GM23338 (cell line): ENCODE data around the gene IRX2.

Experiments
- CREB1 ChIP-seq: fragments of 250-450 bp; sonication (Bioruptor Pico); IDR thresholded peaks from 2 replicates; pipeline ENCODE4 v1.5.0; 2020; ENCODE audit warnings: low read depth, mild to moderate bottlenecking, moderate library complexity
- EZH2 ChIP-seq: fragments of 200-600 bp; sonication (generic); IDR thresholded peaks from one replicate; pipeline ENCODE4 v1.8.0; 2017; ENCODE audit warnings: antibody characterized with exemption, mild to moderate bottlenecking, low read depth; ENCODE audit not compliant: unreplicated experiment
- EZH2phosphoT487 ChIP-seq: fragments of 200-600 bp; sonication (generic); IDR thresholded peaks from one replicate; pipeline ENCODE4 v1.8.1; 2018; ENCODE audit warnings: antibody characterized with exemption; ENCODE audit not compliant: unreplicated experiment
- JUNB ChIP-seq: IDR thresholded peaks from one replicate; pipeline ENCODE4 v1.6.1; 2016; ENCODE audit warnings: antibody characterized with exemption; ENCODE audit not compliant: unreplicated experiment
- NANOG ChIP-seq: IDR thresholded peaks from 2 replicates; pipeline ENCODE4 v1.6.1; 2016; ENCODE audit warnings: antibody characterized with exemption, borderline replicate concordance
- POLR2AphosphoS5 ChIP-seq: IDR thresholded peaks from 2 replicates; pipeline ENCODE4 v1.6.1; 2016; ENCODE audit warnings: antibody characterized with exemption, low read depth
- STAT1 ChIP-seq: IDR thresholded peaks from one replicate; pipeline ENCODE4 v1.6.1; 2016; ENCODE audit warnings: antibody characterized with exemption; ENCODE audit not compliant: unreplicated experiment
- ZNF331 ChIP-seq: fragments of 250-450 bp; sonication (Bioruptor Pico); IDR thresholded peaks from 2 replicates; pipeline ENCODE4 v1.5.0; 2020; ENCODE audit warnings: low read depth, mild to moderate bottlenecking, moderate library complexity
- TF ChIP-seq, protein P1 (sequence below), 2 experiments: fragments of 200-600 bp in 1 of 2; sonication (generic) in 1 of 2; conservative IDR thresholded peaks; 2 replicates each; pipeline versions ENCODE4 v1.5.1 to v1.6.1; 2016 to 2017; ENCODE audit warnings: antibody characterized with exemption in 2 of 2, low read depth in 2 of 2, mild to moderate bottlenecking in 2 of 2, moderate library complexity in 1 of 2
- TF ChIP-seq, protein P2 (sequence below): IDR thresholded peaks from 2 replicates; pipeline ENCODE4 v1.6.1; 2016; ENCODE audit warnings: antibody characterized with exemption
- TF ChIP-seq, protein P3 (sequence below): IDR thresholded peaks from one replicate; pipeline ENCODE4 v1.6.1; 2018; ENCODE audit warnings: antibody characterized with exemption; ENCODE audit not compliant: unreplicated experiment

DNA sequence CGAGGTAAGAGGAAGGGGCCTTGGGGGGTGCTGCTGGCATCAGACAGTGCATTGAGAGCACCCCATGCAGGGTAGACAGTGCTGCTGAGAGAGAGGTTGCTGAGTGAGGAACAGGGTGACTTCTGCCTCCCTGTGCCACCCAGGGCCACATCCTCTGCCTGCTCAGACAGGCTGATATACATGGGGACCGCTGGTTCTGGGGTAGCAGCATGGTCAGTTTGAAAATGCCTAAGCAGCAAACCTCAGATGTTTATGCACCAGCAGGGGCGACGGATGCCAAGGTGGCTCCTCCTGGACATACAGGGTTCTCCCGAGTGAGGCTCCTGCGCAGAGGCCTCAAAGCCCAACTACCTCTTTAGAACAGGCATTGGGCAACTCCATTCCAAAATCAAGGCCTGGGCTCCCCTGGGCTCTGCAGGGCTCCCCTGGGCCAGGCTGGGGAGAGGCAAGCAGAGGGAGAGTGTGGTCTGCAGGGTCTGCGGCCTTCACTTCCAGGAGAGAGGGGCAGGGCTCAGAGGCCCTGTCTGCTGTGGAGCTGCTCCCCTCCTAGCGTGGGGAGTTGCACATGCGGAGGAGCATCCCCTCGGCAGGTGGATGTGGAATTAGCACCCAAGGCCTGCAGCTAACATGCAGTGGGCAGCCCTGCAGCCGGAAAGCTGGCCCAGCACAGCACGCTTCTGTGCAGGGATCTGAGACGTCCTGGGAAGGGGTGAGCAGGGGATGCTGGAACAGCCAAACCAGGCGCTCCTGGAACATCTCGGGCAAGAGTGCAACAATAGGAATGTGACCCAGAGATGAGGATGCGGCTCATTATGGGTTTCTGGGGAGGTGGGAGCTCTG is 46.5 kb downstream of the IRX2 start:
- TF ChIP-seq, protein P1, sequence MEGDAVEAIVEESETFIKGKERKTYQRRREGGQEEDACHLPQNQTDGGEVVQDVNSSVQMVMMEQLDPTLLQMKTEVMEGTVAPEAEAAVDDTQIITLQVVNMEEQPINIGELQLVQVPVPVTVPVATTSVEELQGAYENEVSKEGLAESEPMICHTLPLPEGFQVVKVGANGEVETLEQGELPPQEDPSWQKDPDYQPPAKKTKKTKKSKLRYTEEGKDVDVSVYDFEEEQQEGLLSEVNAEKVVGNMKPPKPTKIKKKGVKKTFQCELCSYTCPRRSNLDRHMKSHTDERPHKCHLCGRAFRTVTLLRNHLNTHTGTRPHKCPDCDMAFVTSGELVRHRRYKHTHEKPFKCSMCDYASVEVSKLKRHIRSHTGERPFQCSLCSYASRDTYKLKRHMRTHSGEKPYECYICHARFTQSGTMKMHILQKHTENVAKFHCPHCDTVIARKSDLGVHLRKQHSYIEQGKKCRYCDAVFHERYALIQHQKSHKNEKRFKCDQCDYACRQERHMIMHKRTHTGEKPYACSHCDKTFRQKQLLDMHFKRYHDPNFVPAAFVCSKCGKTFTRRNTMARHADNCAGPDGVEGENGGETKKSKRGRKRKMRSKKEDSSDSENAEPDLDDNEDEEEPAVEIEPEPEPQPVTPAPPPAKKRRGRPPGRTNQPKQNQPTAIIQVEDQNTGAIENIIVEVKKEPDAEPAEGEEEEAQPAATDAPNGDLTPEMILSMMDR (conservative IDR thresholded peaks at IDR 0.05; ENCODE audit: low read depth in 2 of 2) = no peak
- TF ChIP-seq EZH2phosphoT487 (no peak), CREB1 (CRISPR knock-in tag) (no peak), POLR2AphosphoS5 (no peak), JUNB (no peak), EZH2 (no peak), STAT1 (no peak), ZNF331 (no peak), NANOG (no peak)
- TF ChIP-seq, protein P2, sequence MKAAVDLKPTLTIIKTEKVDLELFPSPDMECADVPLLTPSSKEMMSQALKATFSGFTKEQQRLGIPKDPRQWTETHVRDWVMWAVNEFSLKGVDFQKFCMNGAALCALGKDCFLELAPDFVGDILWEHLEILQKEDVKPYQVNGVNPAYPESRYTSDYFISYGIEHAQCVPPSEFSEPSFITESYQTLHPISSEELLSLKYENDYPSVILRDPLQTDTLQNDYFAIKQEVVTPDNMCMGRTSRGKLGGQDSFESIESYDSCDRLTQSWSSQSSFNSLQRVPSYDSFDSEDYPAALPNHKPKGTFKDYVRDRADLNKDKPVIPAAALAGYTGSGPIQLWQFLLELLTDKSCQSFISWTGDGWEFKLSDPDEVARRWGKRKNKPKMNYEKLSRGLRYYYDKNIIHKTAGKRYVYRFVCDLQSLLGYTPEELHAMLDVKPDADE = no peak
- TF ChIP-seq, protein P3, sequence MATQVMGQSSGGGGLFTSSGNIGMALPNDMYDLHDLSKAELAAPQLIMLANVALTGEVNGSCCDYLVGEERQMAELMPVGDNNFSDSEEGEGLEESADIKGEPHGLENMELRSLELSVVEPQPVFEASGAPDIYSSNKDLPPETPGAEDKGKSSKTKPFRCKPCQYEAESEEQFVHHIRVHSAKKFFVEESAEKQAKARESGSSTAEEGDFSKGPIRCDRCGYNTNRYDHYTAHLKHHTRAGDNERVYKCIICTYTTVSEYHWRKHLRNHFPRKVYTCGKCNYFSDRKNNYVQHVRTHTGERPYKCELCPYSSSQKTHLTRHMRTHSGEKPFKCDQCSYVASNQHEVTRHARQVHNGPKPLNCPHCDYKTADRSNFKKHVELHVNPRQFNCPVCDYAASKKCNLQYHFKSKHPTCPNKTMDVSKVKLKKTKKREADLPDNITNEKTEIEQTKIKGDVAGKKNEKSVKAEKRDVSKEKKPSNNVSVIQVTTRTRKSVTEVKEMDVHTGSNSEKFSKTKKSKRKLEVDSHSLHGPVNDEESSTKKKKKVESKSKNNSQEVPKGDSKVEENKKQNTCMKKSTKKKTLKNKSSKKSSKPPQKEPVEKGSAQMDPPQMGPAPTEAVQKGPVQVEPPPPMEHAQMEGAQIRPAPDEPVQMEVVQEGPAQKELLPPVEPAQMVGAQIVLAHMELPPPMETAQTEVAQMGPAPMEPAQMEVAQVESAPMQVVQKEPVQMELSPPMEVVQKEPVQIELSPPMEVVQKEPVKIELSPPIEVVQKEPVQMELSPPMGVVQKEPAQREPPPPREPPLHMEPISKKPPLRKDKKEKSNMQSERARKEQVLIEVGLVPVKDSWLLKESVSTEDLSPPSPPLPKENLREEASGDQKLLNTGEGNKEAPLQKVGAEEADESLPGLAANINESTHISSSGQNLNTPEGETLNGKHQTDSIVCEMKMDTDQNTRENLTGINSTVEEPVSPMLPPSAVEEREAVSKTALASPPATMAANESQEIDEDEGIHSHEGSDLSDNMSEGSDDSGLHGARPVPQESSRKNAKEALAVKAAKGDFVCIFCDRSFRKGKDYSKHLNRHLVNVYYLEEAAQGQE = no peak
